Measurements from ENCODE around the gene CCZ1.

GRCh38 chr7:5892498-5892897 lies 6.0 kb upstream of the CCZ1 start:
- no peak for TF ChIP-seq CTCF (IDR thresholded peaks at IDR 0.05)
- no peak for TF ChIP-seq EP300 (IDR thresholded peaks at IDR 0.05; ENCODE audit: low read depth)
- TF ChIP-seq POLR2AphosphoS5 (IDR thresholded peaks at IDR 0.05) = no peak
- TF ChIP-seq POLR2A (IDR thresholded peaks at IDR 0.05) = no peak

Data from transverse colon (tissue), 4 donors.